Activated T-cell treated with anti-CD3 and anti-CD28 coated beads, Interleukin-2, amount 50 U/mL, for 1 hour (primary cell): Measurements from ENCODE around the gene C3orf38.
A peak's percentile ranks its signal among the peaks of the same experiment; 100 is the strongest.
"Not testable (repeated sequence)": the region's sequence is repeated elsewhere in the genome, so short reads cannot be mapped to it uniquely, and the experiment has no call there.

Experiments
- DNase-seq: peaks from one replicate; pipeline ENCODE4 v3.0.0-alpha.2; 2020

The C3orf38 gene

GRCh38 chr3:88149509-88150362 lies at the start of gene C3orf38:
C3orf38 (plus strand) TSS chr3:88149959; CDS start chr3:88150053, 94 bp downstream.
- peak; percentile 82 for DNase-seq

DNA sequence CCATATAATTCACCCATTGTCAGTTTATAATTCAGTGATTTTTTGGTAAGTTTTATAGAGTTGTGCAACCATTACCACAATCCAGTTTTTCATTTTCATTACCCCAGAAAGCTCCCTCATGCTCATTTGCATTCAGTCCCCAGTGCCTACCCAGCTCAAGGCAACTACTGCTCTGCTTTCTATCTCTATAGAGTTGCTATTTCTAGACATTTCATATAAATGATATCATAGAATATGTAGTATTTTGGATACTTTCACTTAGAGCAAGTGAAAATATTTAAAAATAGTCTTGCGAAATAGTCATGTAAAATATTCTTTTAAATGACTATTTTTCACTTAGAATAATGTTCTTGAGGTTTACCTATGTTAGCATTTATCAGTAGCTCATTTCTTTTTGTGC lies 48.6 kb upstream of the C3orf38 start:
- DNase-seq: no peak

- DNase-seq: no peak
Measured at GRCh38 chr3:88105325-88105724, 44.4 kb upstream of the C3orf38 start.

DNA sequence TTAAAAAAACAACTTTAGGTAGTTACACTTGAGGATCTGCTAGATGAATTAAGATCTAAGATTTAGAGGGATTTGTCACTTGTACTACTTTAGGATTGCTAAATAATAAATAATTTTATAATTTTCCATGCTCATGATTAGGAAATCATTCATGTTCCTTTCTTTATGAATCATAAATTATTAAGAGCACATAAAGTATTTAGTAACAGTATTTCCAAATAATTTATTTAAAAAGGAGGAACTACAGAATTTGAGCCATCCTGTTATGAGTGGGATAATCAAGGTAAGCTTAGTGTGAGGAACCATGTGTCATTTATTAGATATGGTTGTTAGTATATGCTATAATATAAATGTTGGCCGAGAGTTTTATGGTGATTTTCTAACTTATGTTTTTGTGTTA lies 37.5 kb upstream of the C3orf38 start:
- no peak for DNase-seq

GRCh38 chr3:88113311-88114162 lies 36.2 kb upstream of the C3orf38 start:
- no peak for DNase-seq

GRCh38 chr3:88114878-88115549 lies 34.7 kb upstream of the C3orf38 start:
- no peak for DNase-seq

GRCh38 chr3:88117683-88118082 lies 32.1 kb upstream of the C3orf38 start:
- no peak for DNase-seq

- not testable (repeated sequence) for DNase-seq
Measured at GRCh38 chr3:88118603-88119002, 31.2 kb upstream of the C3orf38 start.

DNA sequence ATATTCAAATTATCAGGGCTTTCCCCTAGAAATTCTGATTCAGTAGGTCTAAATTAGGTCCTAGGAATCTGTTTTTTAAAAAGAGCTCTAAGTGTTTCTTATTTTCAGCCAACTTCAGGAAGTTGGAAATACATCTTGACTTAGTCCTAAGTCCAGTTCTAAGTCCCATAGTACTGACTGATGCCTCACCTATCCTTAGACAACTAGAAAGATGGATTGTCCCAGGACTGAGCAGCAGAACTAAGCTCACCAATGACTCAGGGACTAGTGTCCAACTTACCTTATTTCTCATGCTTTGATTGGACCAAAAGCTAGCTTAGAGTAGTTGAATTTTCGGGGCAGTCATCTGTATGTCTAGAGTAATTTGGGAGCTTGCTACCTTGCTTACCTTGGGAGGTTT lies 26.2 kb upstream of the C3orf38 start:
- DNase-seq: no peak

- DNase-seq: no peak
Measured at GRCh38 chr3:88131695-88132094, 18.1 kb upstream of the C3orf38 start.

- DNase-seq: no peak
Measured at GRCh38 chr3:88132894-88133293, 16.9 kb upstream of the C3orf38 start.

DNA sequence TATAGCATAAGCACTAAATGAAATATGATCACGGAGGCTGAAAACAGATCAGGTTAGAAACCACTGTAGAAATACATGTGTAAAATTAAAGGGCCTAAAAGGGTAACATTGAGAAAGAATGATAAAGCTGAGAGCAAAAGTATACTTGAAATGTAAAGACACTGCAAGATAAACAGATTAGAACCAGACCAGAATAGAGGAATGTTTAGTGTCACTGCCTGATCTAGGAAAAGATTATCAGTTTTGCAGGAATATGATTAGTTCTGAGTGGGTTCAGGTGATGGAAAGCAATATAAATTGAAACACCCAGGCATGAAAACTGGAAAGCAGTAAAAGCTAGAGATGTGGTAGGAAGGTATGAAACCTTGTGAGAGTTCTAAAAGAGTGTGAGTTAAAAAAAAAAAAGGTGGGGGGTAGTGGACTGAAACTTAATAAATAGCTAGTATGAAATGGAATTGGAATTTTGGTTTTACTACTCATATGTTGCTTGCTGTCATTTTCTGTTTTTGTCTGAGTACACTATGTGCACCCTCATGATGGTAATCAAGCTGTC lies 16.0 kb upstream of the C3orf38 start:
- no peak for DNase-seq

GRCh38 chr3:88137836-88138235 lies 11.9 kb upstream of the C3orf38 start:
- DNase-seq: no peak

- DNase-seq: no peak
Measured at GRCh38 chr3:88141458-88142083, 8.2 kb upstream of the C3orf38 start.

GRCh38 chr3:88142094-88142624 lies 7.6 kb upstream of the C3orf38 start:
- DNase-seq: no peak

GRCh38 chr3:88147261-88147660 lies 2.5 kb upstream of the C3orf38 start:
- DNase-seq: no peak

DNA sequence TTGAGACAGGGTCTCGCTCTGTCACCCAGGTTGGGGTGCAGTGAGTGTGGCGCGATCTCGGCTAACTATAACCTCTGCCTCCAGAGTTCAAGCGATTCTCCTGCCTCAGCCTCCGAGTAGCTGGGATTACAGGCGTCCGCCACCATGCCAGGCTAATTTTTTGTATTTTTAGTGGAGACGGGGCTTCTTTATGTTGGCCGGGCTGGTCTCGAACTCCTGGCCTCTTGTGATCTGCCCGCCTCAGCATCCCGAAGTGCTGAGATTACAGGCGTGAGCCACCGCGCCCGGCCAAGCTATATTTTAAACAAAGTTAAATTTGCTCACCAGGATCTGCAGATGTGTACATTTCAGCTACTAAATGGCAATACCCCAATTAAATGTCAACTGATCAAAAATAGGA lies 1.1 kb upstream of the C3orf38 start:
- DNase-seq: no peak

- DNase-seq: no peak
Measured at GRCh38 chr3:88149101-88149508, 654 bp upstream of the C3orf38 start.

DNA sequence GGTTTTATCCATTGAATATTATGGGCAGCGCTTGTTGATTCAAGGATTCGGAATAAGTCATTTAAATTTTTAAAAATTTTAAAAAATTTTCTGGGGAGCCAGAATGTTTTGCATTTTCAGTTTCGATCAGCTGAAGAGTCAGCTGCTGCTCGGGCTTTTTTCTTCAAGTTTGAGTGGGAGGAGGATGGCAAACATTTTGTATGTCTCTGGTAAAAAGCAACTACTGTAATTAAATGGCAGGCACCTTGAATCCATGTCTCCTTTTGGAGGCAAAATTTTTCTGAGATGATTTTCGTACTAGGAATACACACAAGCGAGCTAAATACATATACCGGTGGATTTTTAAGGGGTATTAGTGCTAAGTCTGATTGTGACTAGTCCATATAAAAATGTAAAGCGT lies 612 bp downstream of the C3orf38 start:
- DNase-seq: no peak

DNA sequence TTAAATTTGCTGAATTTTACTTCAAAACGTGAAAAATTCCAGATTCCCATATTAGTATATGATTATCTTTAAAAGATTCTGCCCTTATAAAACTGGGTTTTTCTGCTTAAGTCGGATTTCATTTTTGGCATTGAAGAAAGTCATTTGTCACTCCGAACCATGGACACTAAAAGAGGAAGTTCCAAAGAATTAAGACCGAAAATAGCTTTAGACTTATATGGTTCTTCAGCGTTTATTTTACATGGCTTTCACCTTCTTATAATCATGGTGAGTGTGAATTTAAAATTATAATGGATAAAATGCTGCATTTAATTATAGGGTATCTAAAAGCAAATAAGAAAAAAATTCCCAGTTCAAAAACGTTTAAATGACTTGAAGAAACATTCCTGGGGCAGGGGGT lies 1.0 kb downstream of the C3orf38 start:
- DNase-seq: no peak

GRCh38 chr3:88151358-88151757 lies 1.6 kb downstream of the C3orf38 start:
- no peak for DNase-seq

DNA sequence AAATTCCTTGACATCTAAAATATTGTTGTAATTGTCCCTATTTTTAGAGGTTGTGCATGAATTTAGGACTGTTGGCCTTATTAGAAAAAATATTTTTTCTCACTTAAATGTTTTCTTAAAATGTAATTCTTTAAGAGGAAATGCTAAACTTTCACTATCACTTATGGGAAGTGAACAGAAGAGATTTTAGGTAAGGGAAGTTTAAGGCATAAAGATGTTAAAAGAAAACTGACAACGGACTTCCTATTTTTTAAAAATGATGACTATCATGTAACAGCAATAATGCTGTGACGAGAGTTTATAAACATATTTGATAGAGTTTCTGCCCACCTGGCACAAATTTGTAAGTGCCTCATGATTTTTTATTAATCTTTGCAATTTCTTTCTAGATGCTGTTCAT lies 3.1 kb downstream of the C3orf38 start:
- DNase-seq: no peak
